HepG2 (cell line): ENCODE results near the gene PDK2. TPM values are rescaled to one million over a fixed set of nuclear protein-coding genes. Genes with fewer than 3 reads are reported as not detected.

Experiments used
- CREB1 ChIP-seq, 2 experiments: fragments of 450-650 bp in 1 of 2; IDR thresholded peaks; 2 replicates each; pipeline ENCODE4 v1.6.1; 2016 to 2017; ENCODE audit warnings: control low read depth in 1 of 2, mild to moderate bottlenecking in 1 of 2, missing compliant biosample characterization in 1 of 2, missing genetic modification characterization in 1 of 2
- GTF3A ChIP-seq: sonication (generic); formaldehyde crosslinking; conservative IDR thresholded peaks from 2 replicates; pipeline ENCODE4 v1.4.0; 2020; ENCODE audit warnings: mild to moderate bottlenecking, missing genetic modification reagents
- MATR3 ChIP-seq: sonication (generic); formaldehyde crosslinking; IDR thresholded peaks from 2 replicates; pipeline ENCODE4 v1.4.0; 2020; ENCODE audit warnings: missing genetic modification reagents
- RXRB ChIP-seq: IDR thresholded peaks from 2 replicates; pipeline ENCODE4 v1.6.1; 2016; ENCODE audit warnings: borderline replicate concordance, missing genetic modification reagents, missing compliant biosample characterization
- SAP130 ChIP-seq: IDR thresholded peaks from 2 replicates; pipeline ENCODE4 v1.6.1; 2016; ENCODE audit warnings: low read depth
- SPEN ChIP-seq: sonication (generic); formaldehyde crosslinking; IDR thresholded peaks from 2 replicates; pipeline ENCODE4 v1.5.1; 2020; ENCODE audit warnings: low read depth, mild to moderate bottlenecking, missing genetic modification reagents
- THAP8 ChIP-seq: sonication (generic); formaldehyde crosslinking; IDR thresholded peaks from 2 replicates; pipeline ENCODE4 v1.5.1; 2020; ENCODE audit warnings: missing genetic modification reagents, mild to moderate bottlenecking, borderline replicate concordance
- THYN1 ChIP-seq: sonication (generic); formaldehyde crosslinking; IDR thresholded peaks from 2 replicates; pipeline ENCODE4 v1.8.1; 2023; ENCODE audit warnings: low read depth, mild to moderate bottlenecking, moderate library complexity, missing genetic modification reagents, borderline replicate concordance
- ZBTB38 ChIP-seq: sonication (generic); formaldehyde crosslinking; IDR thresholded peaks from 2 replicates; pipeline ENCODE4 v1.5.1; 2020; ENCODE audit warnings: mild to moderate bottlenecking, missing genetic modification reagents
- ZFX ChIP-seq: sonication (generic); formaldehyde crosslinking; IDR thresholded peaks from 2 replicates; pipeline ENCODE4 v1.4.0; 2020; ENCODE audit warnings: mild to moderate bottlenecking, low read depth, missing genetic modification reagents, moderate library complexity
- ZNF160 ChIP-seq: sonication (generic); formaldehyde crosslinking; IDR thresholded peaks from 2 replicates; pipeline ENCODE4 v1.8.0; 2022; ENCODE audit warnings: mild to moderate bottlenecking, inconsistent platforms, missing genetic modification reagents
- ZNF256 ChIP-seq: sonication (generic); formaldehyde crosslinking; conservative IDR thresholded peaks from 2 replicates; pipeline ENCODE4 v1.4.0; 2020; ENCODE audit warnings: missing genetic modification reagents
- ZNF530 ChIP-seq: sonication (generic); formaldehyde crosslinking; IDR thresholded peaks from 2 replicates; pipeline ENCODE4 v1.5.0; 2020; ENCODE audit warnings: low read depth, mild to moderate bottlenecking, missing genetic modification reagents
- ZNF629 ChIP-seq: sonication (generic); formaldehyde crosslinking; conservative IDR thresholded peaks from 2 replicates; pipeline ENCODE4 v1.5.0; 2020; ENCODE audit warnings: missing genetic modification reagents
- ZNF850 ChIP-seq: sonication (generic); formaldehyde crosslinking; conservative IDR thresholded peaks from 2 replicates; pipeline ENCODE4 v1.9.0; 2021; ENCODE audit warnings: mild to moderate bottlenecking, missing genetic modification reagents
- polyA plus RNA-seq, 8 experiments: library from polyadenylated mRNA; depleted of rRNA in 3 of 8; stranded (reverse) in 7 of 8; unstranded in 1 of 8; fragments of >200 nt; fragmentation: Illumina TruSeq in 4 of 8; extraction: Trizol in 4 of 8; gene quantifications; 2 replicates each; pipeline versions ENCODE4 v1.2.1 to v1.2.3, GENCODE V29; 2011 to 2016; ENCODE audit warnings: low read depth in 4 of 8, missing spikeins in 1 of 8, mixed read lengths in 1 of 8; ENCODE audit not compliant: insufficient read depth in 1 of 8
- total RNA-seq, 5 experiments: library from RNA; depleted of rRNA; stranded (reverse); fragments of >200 nt; fragmentation: Illumina TruSeq; extraction: Trizol; gene quantifications; 2 replicates each; pipeline ENCODE4 v1.2.3, GENCODE V29; 2016; ENCODE audit warnings: low read depth in 1 of 5
- TF ChIP-seq, protein P1 (sequence below): sonication (generic); formaldehyde crosslinking; IDR thresholded peaks from 2 replicates; pipeline ENCODE4 v1.4.0; 2020; ENCODE audit warnings: mild to moderate bottlenecking, missing genetic modification reagents
- TF ChIP-seq, protein P2 (sequence below): sonication (generic); formaldehyde crosslinking; IDR thresholded peaks from 2 replicates; pipeline ENCODE4 v1.4.0; 2020; ENCODE audit warnings: missing genetic modification reagents
- TF ChIP-seq, protein P3 (sequence below): sonication (generic); formaldehyde crosslinking; IDR thresholded peaks from 2 replicates; pipeline ENCODE4 v1.4.0; 2020; ENCODE audit warnings: missing genetic modification reagents
- TF ChIP-seq, protein P4 (sequence below): sonication (generic); formaldehyde crosslinking; IDR thresholded peaks from 2 replicates; pipeline ENCODE4 v1.4.0; 2020; ENCODE audit warnings: mild to moderate bottlenecking, missing genetic modification reagents

Gene PDK2
- total and polyA plus RNA-seq, 2 of the 13 experiments (the other 11 are each of a cell fraction or from before 2014, with no cell fraction given): 18.5 to 59.7 TPM

GRCh38 chr17:50130559-50131305 is 35.6 kb downstream of the PDK2 start (continued):
- TF ChIP-seq, protein P1, sequence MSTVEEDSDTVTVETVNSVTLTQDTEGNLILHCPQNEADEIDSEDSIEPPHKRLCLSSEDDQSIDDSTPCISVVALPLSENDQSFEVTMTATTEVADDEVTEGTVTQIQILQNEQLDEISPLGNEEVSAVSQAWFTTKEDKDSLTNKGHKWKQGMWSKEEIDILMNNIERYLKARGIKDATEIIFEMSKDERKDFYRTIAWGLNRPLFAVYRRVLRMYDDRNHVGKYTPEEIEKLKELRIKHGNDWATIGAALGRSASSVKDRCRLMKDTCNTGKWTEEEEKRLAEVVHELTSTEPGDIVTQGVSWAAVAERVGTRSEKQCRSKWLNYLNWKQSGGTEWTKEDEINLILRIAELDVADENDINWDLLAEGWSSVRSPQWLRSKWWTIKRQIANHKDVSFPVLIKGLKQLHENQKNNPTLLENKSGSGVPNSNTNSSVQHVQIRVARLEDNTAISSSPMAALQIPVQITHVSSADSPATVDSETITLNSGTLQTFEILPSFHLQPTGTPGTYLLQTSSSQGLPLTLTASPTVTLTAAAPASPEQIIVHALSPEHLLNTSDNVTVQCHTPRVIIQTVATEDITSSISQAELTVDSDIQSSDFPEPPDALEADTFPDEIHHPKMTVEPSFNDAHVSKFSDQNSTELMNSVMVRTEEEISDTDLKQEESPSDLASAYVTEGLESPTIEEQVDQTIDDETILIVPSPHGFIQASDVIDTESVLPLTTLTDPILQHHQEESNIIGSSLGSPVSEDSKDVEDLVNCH (CRISPR knock-in tag): no peak
- no peak for TF ChIP-seq THAP8
- peak; percentile 15; the same call in 1 of the 2 replicates for TF ChIP-seq CREB1 (IDR thresholded peaks at IDR 0.05)
- TF ChIP-seq CREB1 (CRISPR knock-in tag; IDR thresholded peaks at IDR 0.05): no peak
- TF ChIP-seq ZBTB38: peak; percentile 49; the same call in 1 of the 2 replicates
- no peak; the same call in 1 of the 2 replicates for TF ChIP-seq RXRB (CRISPR knock-in tag)
- peak; percentile 34 for TF ChIP-seq ZFX
- TF ChIP-seq MATR3 (CRISPR knock-in tag): no peak
- TF ChIP-seq SAP130: peak; percentile 30; the same call in 1 of the 2 replicates
- no peak for TF ChIP-seq ZNF256 (CRISPR knock-in tag)
- no peak for TF ChIP-seq THYN1 (CRISPR knock-in tag)
- TF ChIP-seq ZNF850: no peak
- TF ChIP-seq ZNF629: peak; percentile 31; the same call in 1 of the 2 replicates
- TF ChIP-seq, protein P2, sequence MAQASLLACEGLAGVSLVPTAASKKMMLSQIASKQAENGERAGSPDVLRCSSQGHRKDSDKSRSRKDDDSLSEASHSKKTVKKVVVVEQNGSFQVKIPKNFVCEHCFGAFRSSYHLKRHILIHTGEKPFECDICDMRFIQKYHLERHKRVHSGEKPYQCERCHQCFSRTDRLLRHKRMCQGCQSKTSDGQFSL (CRISPR knock-in tag): no peak
- TF ChIP-seq SPEN (CRISPR knock-in tag): 0 out of 2 replicates have a peak, but pooled peaks have one; percentile 27
- no peak for TF ChIP-seq GTF3A (CRISPR knock-in tag)
- TF ChIP-seq, protein P3, sequence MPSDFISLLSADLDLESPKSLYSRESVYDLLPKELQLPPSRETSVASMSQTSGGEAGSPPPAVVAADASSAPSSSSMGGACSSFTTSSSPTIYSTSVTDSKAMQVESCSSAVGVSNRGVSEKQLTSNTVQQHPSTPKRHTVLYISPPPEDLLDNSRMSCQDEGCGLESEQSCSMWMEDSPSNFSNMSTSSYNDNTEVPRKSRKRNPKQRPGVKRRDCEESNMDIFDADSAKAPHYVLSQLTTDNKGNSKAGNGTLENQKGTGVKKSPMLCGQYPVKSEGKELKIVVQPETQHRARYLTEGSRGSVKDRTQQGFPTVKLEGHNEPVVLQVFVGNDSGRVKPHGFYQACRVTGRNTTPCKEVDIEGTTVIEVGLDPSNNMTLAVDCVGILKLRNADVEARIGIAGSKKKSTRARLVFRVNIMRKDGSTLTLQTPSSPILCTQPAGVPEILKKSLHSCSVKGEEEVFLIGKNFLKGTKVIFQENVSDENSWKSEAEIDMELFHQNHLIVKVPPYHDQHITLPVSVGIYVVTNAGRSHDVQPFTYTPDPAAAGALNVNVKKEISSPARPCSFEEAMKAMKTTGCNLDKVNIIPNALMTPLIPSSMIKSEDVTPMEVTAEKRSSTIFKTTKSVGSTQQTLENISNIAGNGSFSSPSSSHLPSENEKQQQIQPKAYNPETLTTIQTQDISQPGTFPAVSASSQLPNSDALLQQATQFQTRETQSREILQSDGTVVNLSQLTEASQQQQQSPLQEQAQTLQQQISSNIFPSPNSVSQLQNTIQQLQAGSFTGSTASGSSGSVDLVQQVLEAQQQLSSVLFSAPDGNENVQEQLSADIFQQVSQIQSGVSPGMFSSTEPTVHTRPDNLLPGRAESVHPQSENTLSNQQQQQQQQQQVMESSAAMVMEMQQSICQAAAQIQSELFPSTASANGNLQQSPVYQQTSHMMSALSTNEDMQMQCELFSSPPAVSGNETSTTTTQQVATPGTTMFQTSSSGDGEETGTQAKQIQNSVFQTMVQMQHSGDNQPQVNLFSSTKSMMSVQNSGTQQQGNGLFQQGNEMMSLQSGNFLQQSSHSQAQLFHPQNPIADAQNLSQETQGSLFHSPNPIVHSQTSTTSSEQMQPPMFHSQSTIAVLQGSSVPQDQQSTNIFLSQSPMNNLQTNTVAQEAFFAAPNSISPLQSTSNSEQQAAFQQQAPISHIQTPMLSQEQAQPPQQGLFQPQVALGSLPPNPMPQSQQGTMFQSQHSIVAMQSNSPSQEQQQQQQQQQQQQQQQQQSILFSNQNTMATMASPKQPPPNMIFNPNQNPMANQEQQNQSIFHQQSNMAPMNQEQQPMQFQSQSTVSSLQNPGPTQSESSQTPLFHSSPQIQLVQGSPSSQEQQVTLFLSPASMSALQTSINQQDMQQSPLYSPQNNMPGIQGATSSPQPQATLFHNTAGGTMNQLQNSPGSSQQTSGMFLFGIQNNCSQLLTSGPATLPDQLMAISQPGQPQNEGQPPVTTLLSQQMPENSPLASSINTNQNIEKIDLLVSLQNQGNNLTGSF: no peak
- TF ChIP-seq ZNF160 (CRISPR knock-in tag): no peak
- TF ChIP-seq ZNF530: no peak
- TF ChIP-seq, protein P4, sequence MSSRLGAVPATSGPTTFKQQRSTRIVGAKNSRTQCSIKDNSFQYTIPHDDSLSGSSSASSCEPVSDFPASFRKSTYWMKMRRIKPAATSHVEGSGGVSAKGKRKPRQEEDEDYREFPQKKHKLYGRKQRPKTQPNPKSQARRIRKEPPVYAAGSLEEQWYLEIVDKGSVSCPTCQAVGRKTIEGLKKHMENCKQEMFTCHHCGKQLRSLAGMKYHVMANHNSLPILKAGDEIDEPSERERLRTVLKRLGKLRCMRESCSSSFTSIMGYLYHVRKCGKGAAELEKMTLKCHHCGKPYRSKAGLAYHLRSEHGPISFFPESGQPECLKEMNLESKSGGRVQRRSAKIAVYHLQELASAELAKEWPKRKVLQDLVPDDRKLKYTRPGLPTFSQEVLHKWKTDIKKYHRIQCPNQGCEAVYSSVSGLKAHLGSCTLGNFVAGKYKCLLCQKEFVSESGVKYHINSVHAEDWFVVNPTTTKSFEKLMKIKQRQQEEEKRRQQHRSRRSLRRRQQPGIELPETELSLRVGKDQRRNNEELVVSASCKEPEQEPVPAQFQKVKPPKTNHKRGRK (CRISPR knock-in tag): no peak
